Heart left ventricle (tissue), 13 donors: ENCODE measurements around the gene CCDC183.
"Not testable (repeated sequence)": the region's sequence is repeated elsewhere in the genome, so short reads cannot be mapped to it uniquely, and the experiment has no call there.

Experiments used
- POLR2A ChIP-seq, 2 donors: fragments of 450-650 bp; IDR thresholded peaks; one replicate each; pipeline ENCODE4 v1.6.1; 2017; ENCODE audit warnings: antibody characterized with exemption in 2 of 2, mild to moderate bottlenecking in 2 of 2, moderate library complexity in 2 of 2
- TF ChIP-seq, protein P1 (sequence below), 12 donors: fragments of 200-600 bp; sonication (generic) in 4 of 12; IDR thresholded peaks; one replicate each; pipeline versions ENCODE4 v1.5.0 to v1.8.0; 2018 to 2022; ENCODE audit warnings: antibody characterized with exemption in 12 of 12, mild to moderate bottlenecking in 5 of 12
- donor health status: ischemic (EF 13 %, LVEDD 7.1; RV severe dilation, severe dysfunction).
- donor health status: DM: no; HTN: yes; CAD: no.
- donor health status: DM: no; HTN: no; CAD: no.
- donor health status: ischemic (EF 25% LVEDD 6.9; RV normal size, moderate dysfunction).
- donor health status: ischemic (EF 25% LVEDD 5.7; RV mildly dilated, moderate dysfunction).
- donor health status: ischemic (EF 35%, LVEDD 5.7; RV mildly dilated, moderate dysfunction).
- donor health status: nonischemic (EF 11% LVEDD 7.7; RV severe dilation, severe dysfunction).
- donor health status: DM: yes; HTN: yes; CAD: no.
- donor health status: PGD.
- donor health status: ischemic (EF 29% LVEDD 5.4; RV normal size, mild dysfunction).
- donor health status: nonischemic (EF 23%, LVEDD 6.1; RV moderate dilation, normal function).

DNA sequence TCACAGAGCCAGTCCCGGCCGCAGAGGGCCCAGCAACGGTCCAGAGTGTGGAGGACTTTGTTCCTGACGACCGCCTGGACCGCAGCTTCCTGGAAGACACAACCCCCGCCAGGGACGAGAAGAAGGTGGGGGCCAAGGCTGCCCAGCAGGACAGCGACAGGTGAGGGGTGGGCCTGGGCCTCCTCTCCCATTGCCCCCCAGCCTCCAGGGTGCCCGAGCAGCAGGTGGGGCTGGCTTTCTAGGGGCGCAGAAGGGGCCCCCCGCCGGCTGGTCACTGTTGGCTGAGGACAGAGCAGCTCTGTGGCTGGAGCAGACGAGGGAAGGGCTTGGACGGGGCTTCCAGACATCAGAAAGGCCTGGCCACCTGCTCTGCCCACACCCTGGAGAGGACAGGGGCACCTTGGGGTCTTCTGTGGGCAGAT lies 41.7 kb downstream of the CCDC183 start:
- TF ChIP-seq, protein P1, sequence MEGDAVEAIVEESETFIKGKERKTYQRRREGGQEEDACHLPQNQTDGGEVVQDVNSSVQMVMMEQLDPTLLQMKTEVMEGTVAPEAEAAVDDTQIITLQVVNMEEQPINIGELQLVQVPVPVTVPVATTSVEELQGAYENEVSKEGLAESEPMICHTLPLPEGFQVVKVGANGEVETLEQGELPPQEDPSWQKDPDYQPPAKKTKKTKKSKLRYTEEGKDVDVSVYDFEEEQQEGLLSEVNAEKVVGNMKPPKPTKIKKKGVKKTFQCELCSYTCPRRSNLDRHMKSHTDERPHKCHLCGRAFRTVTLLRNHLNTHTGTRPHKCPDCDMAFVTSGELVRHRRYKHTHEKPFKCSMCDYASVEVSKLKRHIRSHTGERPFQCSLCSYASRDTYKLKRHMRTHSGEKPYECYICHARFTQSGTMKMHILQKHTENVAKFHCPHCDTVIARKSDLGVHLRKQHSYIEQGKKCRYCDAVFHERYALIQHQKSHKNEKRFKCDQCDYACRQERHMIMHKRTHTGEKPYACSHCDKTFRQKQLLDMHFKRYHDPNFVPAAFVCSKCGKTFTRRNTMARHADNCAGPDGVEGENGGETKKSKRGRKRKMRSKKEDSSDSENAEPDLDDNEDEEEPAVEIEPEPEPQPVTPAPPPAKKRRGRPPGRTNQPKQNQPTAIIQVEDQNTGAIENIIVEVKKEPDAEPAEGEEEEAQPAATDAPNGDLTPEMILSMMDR (IDR thresholded peaks at IDR 0.05), result not testable (repeated sequence)
- TF ChIP-seq POLR2A (IDR thresholded peaks at IDR 0.05), result not testable (repeated sequence)
